K562 (cell line): ENCODE measurements around the gene OBSL1. TPM values are rescaled to one million over a fixed set of nuclear protein-coding genes. Genes with fewer than 3 reads are reported as not detected.

Experiments
- AFF1 ChIP-seq, 2 experiments: fragments of 450-650 bp; IDR thresholded peaks; 2 replicates each; pipeline ENCODE4 v1.6.1; 2018; ENCODE audit warnings: mild to moderate bottlenecking in 2 of 2, low read depth in 1 of 2; ENCODE audit not compliant: partially characterized antibody in 2 of 2
- ATF3 ChIP-seq, 2 experiments: fragments of 450-650 bp in 1 of 2; sonication (generic) in 1 of 2; formaldehyde crosslinking in 1 of 2; IDR thresholded peaks in 1 of 2; conservative IDR thresholded peaks in 1 of 2; 2 replicates each; pipeline versions ENCODE4 v1.6.1 to v1.8.1; 2016 to 2023; ENCODE audit warnings: mild to moderate bottlenecking in 2 of 2, moderate library complexity in 2 of 2, inconsistent platforms in 1 of 2, missing genetic modification reagents in 1 of 2
- FOXP1 ChIP-seq: sonication (generic); formaldehyde crosslinking; IDR thresholded peaks from 2 replicates; pipeline ENCODE4 v1.8.0; 2022; ENCODE audit warnings: mild to moderate bottlenecking, missing genetic modification reagents
- KLF1 ChIP-seq: fragments of 450-650 bp; IDR thresholded peaks from 2 replicates; pipeline ENCODE4 v1.6.1; 2016; ENCODE audit warnings: missing genetic modification characterization, missing compliant biosample characterization
- MAFF ChIP-seq: IDR thresholded peaks from 2 replicates; pipeline ENCODE4 v1.6.1; 2012; ENCODE audit warnings: low read length, improper control_type of control experiment
- MITF ChIP-seq: IDR thresholded peaks from 2 replicates; pipeline ENCODE4 v1.6.1; 2014; ENCODE audit warnings: antibody characterized with exemption
- MTA1 ChIP-seq: fragments of 450-650 bp; IDR thresholded peaks from 2 replicates; pipeline ENCODE4 v1.6.1; 2017; ENCODE audit warnings: borderline replicate concordance
- RAD21 ChIP-seq, 2 experiments: fragments of 250-450 bp in 1 of 2; fragments of 450-650 bp in 1 of 2; sonication (Bioruptor Pico) in 1 of 2; formaldehyde crosslinking in 1 of 2; IDR thresholded peaks in 1 of 2; conservative IDR thresholded peaks in 1 of 2; 2 replicates each; pipeline versions ENCODE4 v1.4.0 to v1.8.0; 2020 to 2022; ENCODE audit warnings: mild to moderate bottlenecking in 2 of 2, moderate library complexity in 1 of 2
- RBFOX2 ChIP-seq: fragments of 200-400 bp; formaldehyde crosslinking; IDR thresholded peaks from 2 replicates; pipeline ENCODE4 v1.6.1; 2017; ENCODE audit warnings: low read depth, mild to moderate bottlenecking, low read length, moderate library complexity
- RFX7 ChIP-seq: fragments of 250-450 bp; sonication (Bioruptor Pico); IDR thresholded peaks from 2 replicates; pipeline ENCODE4 v1.5.1; 2021; ENCODE audit warnings: mild to moderate bottlenecking
- SRSF7 ChIP-seq: fragments of 200-400 bp; formaldehyde crosslinking; optimal IDR thresholded peaks from 2 replicates; pipeline ENCODE3; 2017; ENCODE audit warnings: mild to moderate bottlenecking, low read depth, low read length
- TFE3 ChIP-seq: fragments of 450-650 bp; formaldehyde crosslinking; IDR thresholded peaks from 2 replicates; pipeline ENCODE4 v1.4.0; 2020; ENCODE audit warnings: mild to moderate bottlenecking, mixed read lengths
- ZBTB9 ChIP-seq: fragments of 450-650 bp; formaldehyde crosslinking; IDR thresholded peaks from 2 replicates; pipeline ENCODE4 v1.4.0; 2020; ENCODE audit warnings: mild to moderate bottlenecking, moderate library complexity
- ZNF140 ChIP-seq: fragments of 250-450 bp; sonication (Bioruptor Pico); IDR thresholded peaks from 2 replicates; pipeline ENCODE4 v1.8.0; 2021; ENCODE audit warnings: moderate library complexity, mild to moderate bottlenecking, inconsistent platforms
- ZNF644 ChIP-seq: fragments of 200-800 bp; sonication (Bioruptor generic); IDR thresholded peaks from 2 replicates; pipeline ENCODE4 v1.6.1; 2016; ENCODE audit warnings: low read depth, missing genetic modification characterization, missing compliant biosample characterization
- ZNF655 ChIP-seq: fragments of 250-450 bp; sonication (Bioruptor Pico); IDR thresholded peaks from 2 replicates; pipeline ENCODE4 v1.5.0; 2021
- ZSCAN29 ChIP-seq: fragments of 450-650 bp; IDR thresholded peaks from 2 replicates; pipeline ENCODE4 v1.6.1; 2017
- polyA plus RNA-seq, 8 experiments: library from polyadenylated mRNA; depleted of rRNA in 4 of 8; stranded (reverse) in 5 of 8; unstranded in 3 of 8; fragments of >200 nt; fragmentation: Nextera tagmentation in 2 of 8; fragmentation: Illumina TruSeq in 1 of 8; extraction: Ambion mirVana in 2 of 8; extraction: Trizol in 1 of 8; gene quantifications; 2 replicates each; pipeline versions ENCODE4 v1.2.1 to v1.2.3, GENCODE V29; 2011 to 2014; ENCODE audit warnings: inconsistent platforms in 1 of 8, missing spikeins in 1 of 8
- total RNA-seq, 7 experiments: library from RNA; depleted of rRNA in 6 of 7; stranded (reverse); fragments of >200 nt in 6 of 7; fragmentation: Illumina TruSeq in 2 of 7; extraction: Trizol in 2 of 7; gene quantifications; 2 replicates each; pipeline versions ENCODE4 v1.2.1 to v1.2.3, GENCODE V29; 2011 to 2021; ENCODE audit warnings: low replicate concordance in 1 of 7

Gene OBSL1
- total and polyA plus RNA-seq, 9 of the 15 experiments (the other 6 are each of a cell fraction or from before 2014, with no cell fraction given) = 1.2 to 26.6 (median 8.6) TPM

GRCh38 chr2:219514196-219514761 lies 57.1 kb downstream of the OBSL1 start, which contains the start of gene ASIC4 (continued):
- TF ChIP-seq RAD21 (CRISPR knock-in tag; conservative IDR thresholded peaks at IDR 0.05 in 1 of 2, IDR thresholded peaks at IDR 0.05 in 1 of 2) (peak; percentile 19 to 23; a peak in 2 of 4 replicates), KLF1 (tag) (no peak), ZNF644 (tag) (peak; percentile 92), ZNF655 (CRISPR knock-in tag) (no peak), RBFOX2 (peak; percentile 75), ZSCAN29 (no peak), ATF3 (IDR thresholded peaks at IDR 0.05) (no peak), ATF3 (CRISPR knock-in tag; conservative IDR thresholded peaks at IDR 0.05) (no peak), TFE3 (no peak), MITF (no peak), RFX7 (CRISPR knock-in tag) (no peak), ZBTB9 (CRISPR knock-in tag) (peak; percentile 89), AFF1 (IDR thresholded peaks at IDR 0.05; ENCODE audit: low read depth in 1 of 2, partially characterized antibody in 2 of 2) (peak in 1 of 2 experiments; percentile 19), SRSF7 (no peak), MAFF (no peak), FOXP1 (CRISPR knock-in tag) (no peak), ZNF140 (CRISPR knock-in tag) (no peak), MTA1 (peak; percentile 89)
